HG03159 (cell line): ENCODE results near the gene PNKD.
A peak's percentile ranks its signal among the peaks of the same experiment; 100 is the strongest.

Experiments used
- ATAC-seq: cut with Tn5 transposase; IDR thresholded peaks from one replicate; pipeline ENCODE4 v1.9.1; 2021; ENCODE audit warnings: mild to moderate bottlenecking, moderate library complexity; ENCODE audit not compliant: unreplicated experiment

Gene PNKD

GRCh38 chr2:218269900-218270720 lies at the start of gene PNKD, which contains the start of gene AAMP:
TSS of gene PNKD (plus strand) at chr2:218270519. CDS start at chr2:218270536, 17 bp downstream.
TSS of gene AAMP (minus strand) at chr2:218270137. CDS start at chr2:218270086, 51 bp downstream.
- peak; percentile 88 for ATAC-seq

- ATAC-seq, result no peak
Observed at GRCh38 chr2:218221000-218221399, 49.3 kb upstream of the PNKD start.

- ATAC-seq, result no peak
Observed at GRCh38 chr2:218223046-218223445, 47.3 kb upstream of the PNKD start.

- ATAC-seq, result no peak
Observed at GRCh38 chr2:218224186-218224585, 46.1 kb upstream of the PNKD start.

GRCh38 chr2:218226903-218227302 lies 43.4 kb upstream of the PNKD start:
- ATAC-seq, result no peak

- ATAC-seq, result no peak
Observed at GRCh38 chr2:218228366-218229090, 41.8 kb upstream of the PNKD start.

- ATAC-seq, result peak; percentile 77
Observed at GRCh38 chr2:218229239-218229638, 41.1 kb upstream of the PNKD start.

GRCh38 chr2:218229851-218230250 lies 40.5 kb upstream of the PNKD start:
- ATAC-seq, result no peak

GRCh38 chr2:218230882-218231281 lies 39.4 kb upstream of the PNKD start:
- peak; percentile 63 for ATAC-seq

GRCh38 chr2:218233543-218233942 lies 36.8 kb upstream of the PNKD start:
- ATAC-seq, result no peak

GRCh38 chr2:218234521-218234920 lies 35.8 kb upstream of the PNKD start:
- no peak for ATAC-seq

GRCh38 chr2:218235017-218235416 lies 35.3 kb upstream of the PNKD start:
- ATAC-seq, result no peak

- no peak for ATAC-seq
Observed at GRCh38 chr2:218236829-218237228, 33.5 kb upstream of the PNKD start.

GRCh38 chr2:218238887-218239286 lies 31.4 kb upstream of the PNKD start:
- no peak for ATAC-seq

GRCh38 chr2:218244204-218244603 lies 26.1 kb upstream of the PNKD start:
- ATAC-seq, result no peak

- no peak for ATAC-seq
Observed at GRCh38 chr2:218244665-218245064, 25.7 kb upstream of the PNKD start.

- no peak for ATAC-seq
Observed at GRCh38 chr2:218245214-218245613, 25.1 kb upstream of the PNKD start.

GRCh38 chr2:218249691-218250090 lies 20.6 kb upstream of the PNKD start:
- no peak for ATAC-seq

GRCh38 chr2:218252509-218253231 lies 17.6 kb upstream of the PNKD start:
- ATAC-seq, result no peak

- no peak for ATAC-seq
Observed at GRCh38 chr2:218253232-218253625, 17.1 kb upstream of the PNKD start.

GRCh38 chr2:218255446-218255845 lies 14.9 kb upstream of the PNKD start:
- ATAC-seq, result no peak
